WTC11 (cell line): ENCODE measurements around the gene SH3GL3. TPM values are rescaled to one million over a fixed set of nuclear protein-coding genes. Genes with fewer than 3 reads are reported as not detected.
A peak's percentile ranks its signal among the peaks of the same experiment; 100 is the strongest.

Experiments used
- ATAC-seq: fragments of 200-7000 bp; cut with Tn5 transposase; 2 replicates; pipeline ENCODE4 v1.10.0; 2021; ENCODE audit warnings: mild to moderate bottlenecking, moderate library complexity
- CTCF ChIA-PET: fragments of 300-600 bp; sonication (Branson Sonifier 250); formaldehyde crosslinking; loops from one replicate; lab custom pipeline; 2021; ENCODE audit warnings: antibody characterized with exemption; lab: Charles Lee
- POLR2A ChIA-PET: fragments of 350-600 bp; sonication (Branson Sonifier 250); formaldehyde crosslinking; loops from one replicate; lab custom pipeline; 2021; ENCODE audit warnings: antibody characterized with exemption; lab: Charles Lee
- DNase-seq: peaks from one replicate; pipeline ENCODE4 v3.0.0; 2021; ENCODE audit warnings: low spot score
- H3K27ac Mint-ChIP-seq: 2 replicates; pipeline ENCODE4 v1.8.0; 2021; ENCODE audit warnings: mixed read lengths
- H3K27me3 Mint-ChIP-seq: 2 replicates; pipeline ENCODE4 v1.8.0; 2021; ENCODE audit warnings: low read depth, mild to moderate bottlenecking, moderate library complexity, mixed read lengths
- H3K36me3 Mint-ChIP-seq: 2 replicates; pipeline ENCODE4 v1.8.0; 2021; ENCODE audit warnings: mixed read lengths
- H3K4me1 Mint-ChIP-seq: 2 replicates; pipeline ENCODE4 v1.8.0; 2022; ENCODE audit warnings: mixed read lengths
- H3K4me3 Mint-ChIP-seq: 2 replicates; pipeline ENCODE4 v1.8.0; 2021; ENCODE audit warnings: mild to moderate bottlenecking, moderate library complexity, mixed read lengths
- H3K9me3 Mint-ChIP-seq: 2 replicates; pipeline ENCODE4 v1.8.0; 2021; ENCODE audit warnings: mixed read lengths
- ELF4 ChIP-seq: sonication (generic); formaldehyde crosslinking; IDR thresholded peaks from 2 replicates; pipeline ENCODE4 v1.8.1; 2022; ENCODE audit warnings: low read depth, mild to moderate bottlenecking, moderate library complexity, missing genetic modification reagents
- ERG ChIP-seq: fragments of 250-450 bp; sonication (Bioruptor Pico); IDR thresholded peaks from 2 replicates; pipeline ENCODE4 v1.8.0; 2021; ENCODE audit warnings: mild to moderate bottlenecking
- HMGA2 ChIP-seq: fragments of 250-450 bp; sonication (Bioruptor Pico); IDR thresholded peaks from 2 replicates; pipeline ENCODE4 v1.4.0; 2021; ENCODE audit warnings: mild to moderate bottlenecking, moderate library complexity
- MLX ChIP-seq: sonication (generic); formaldehyde crosslinking; IDR thresholded peaks from 2 replicates; pipeline ENCODE4 v1.8.1; 2023; ENCODE audit warnings: mild to moderate bottlenecking, missing genetic modification reagents, moderate library complexity
- NR1H2 ChIP-seq: sonication (generic); formaldehyde crosslinking; IDR thresholded peaks from 2 replicates; pipeline ENCODE4 v1.9.0; 2021; ENCODE audit warnings: mild to moderate bottlenecking, moderate library complexity, missing genetic modification reagents
- OVOL2 ChIP-seq: fragments of 250-450 bp; sonication (Bioruptor Pico); IDR thresholded peaks from 2 replicates; pipeline ENCODE4 v1.9.0; 2021; ENCODE audit warnings: mild to moderate bottlenecking, borderline replicate concordance
- SMAD3 ChIP-seq: sonication (generic); formaldehyde crosslinking; IDR thresholded peaks from 2 replicates; pipeline ENCODE4 v1.8.0; 2022; ENCODE audit warnings: missing genetic modification reagents, mild to moderate bottlenecking, borderline replicate concordance
- ZNF317 ChIP-seq: sonication (generic); formaldehyde crosslinking; IDR thresholded peaks from 2 replicates; pipeline ENCODE4 v1.8.1; 2023; ENCODE audit warnings: low read depth, mild to moderate bottlenecking, moderate library complexity, missing genetic modification reagents, borderline replicate concordance
- ZSCAN18 ChIP-seq: fragments of 250-450 bp; sonication (Bioruptor Pico); IDR thresholded peaks from 2 replicates; pipeline ENCODE4 v2.1.2; 2022; ENCODE audit warnings: mild to moderate bottlenecking, moderate library complexity
- total RNA-seq: library from RNA; stranded (reverse); gene quantifications from 3 replicates; pipeline ENCODE4 v1.2.3, GENCODE V29; 2021
- TF ChIP-seq, protein P1 (sequence below): fragments of 250-450 bp; sonication (Bioruptor Pico); IDR thresholded peaks from 2 replicates; pipeline ENCODE4 v1.9.0; 2021; ENCODE audit warnings: mild to moderate bottlenecking, borderline replicate concordance
- TF ChIP-seq, protein P2 (sequence below): sonication (generic); formaldehyde crosslinking; IDR thresholded peaks from 2 replicates; pipeline ENCODE4 v1.8.0; 2022; ENCODE audit warnings: mild to moderate bottlenecking, missing genetic modification reagents
- TF ChIP-seq, protein P3 (sequence below): sonication (generic); formaldehyde crosslinking; IDR thresholded peaks from 2 replicates; pipeline ENCODE4 v1.8.1; 2022; ENCODE audit warnings: mild to moderate bottlenecking, missing genetic modification reagents, moderate library complexity, borderline replicate concordance
- TF ChIP-seq, protein P4 (sequence below): sonication (generic); formaldehyde crosslinking; IDR thresholded peaks from 2 replicates; pipeline ENCODE4 v1.8.1; 2022; ENCODE audit warnings: low read depth, mild to moderate bottlenecking, moderate library complexity, missing genetic modification reagents, borderline replicate concordance
- TF ChIP-seq, protein P5 (sequence below): sonication (generic); formaldehyde crosslinking; IDR thresholded peaks from 2 replicates; pipeline ENCODE4 v1.8.1; 2022; ENCODE audit warnings: low read depth, missing genetic modification reagents, borderline replicate concordance

Gene SH3GL3
- total RNA-seq, 1 experiment from 2014 or later: 9.2 TPM

GRCh38 chr15:83458381-83458780 lies 11.2 kb downstream of the SH3GL3 start:
- H3K36me3 Mint-ChIP-seq: no peaks in the 10 kb centered on the region; the same call in 1 of the 2 replicates
- ATAC-seq (no peak), DNase-seq (no peak)
- no peaks in the 10 kb centered on the region for H3K27me3 Mint-ChIP-seq
- POLR2A ChIA-PET: no interaction called here
- no peak overlapping the region for H3K27ac Mint-ChIP-seq
- TF ChIP-seq SMAD3 (CRISPR knock-in tag) (no peak), HMGA2 (CRISPR knock-in tag) (no peak), MLX (CRISPR knock-in tag) (no peak), NR1H2 (CRISPR knock-in tag) (no peak), OVOL2 (CRISPR knock-in tag) (no peak), ERG (CRISPR knock-in tag) (no peak)
- TF ChIP-seq, protein P1, sequence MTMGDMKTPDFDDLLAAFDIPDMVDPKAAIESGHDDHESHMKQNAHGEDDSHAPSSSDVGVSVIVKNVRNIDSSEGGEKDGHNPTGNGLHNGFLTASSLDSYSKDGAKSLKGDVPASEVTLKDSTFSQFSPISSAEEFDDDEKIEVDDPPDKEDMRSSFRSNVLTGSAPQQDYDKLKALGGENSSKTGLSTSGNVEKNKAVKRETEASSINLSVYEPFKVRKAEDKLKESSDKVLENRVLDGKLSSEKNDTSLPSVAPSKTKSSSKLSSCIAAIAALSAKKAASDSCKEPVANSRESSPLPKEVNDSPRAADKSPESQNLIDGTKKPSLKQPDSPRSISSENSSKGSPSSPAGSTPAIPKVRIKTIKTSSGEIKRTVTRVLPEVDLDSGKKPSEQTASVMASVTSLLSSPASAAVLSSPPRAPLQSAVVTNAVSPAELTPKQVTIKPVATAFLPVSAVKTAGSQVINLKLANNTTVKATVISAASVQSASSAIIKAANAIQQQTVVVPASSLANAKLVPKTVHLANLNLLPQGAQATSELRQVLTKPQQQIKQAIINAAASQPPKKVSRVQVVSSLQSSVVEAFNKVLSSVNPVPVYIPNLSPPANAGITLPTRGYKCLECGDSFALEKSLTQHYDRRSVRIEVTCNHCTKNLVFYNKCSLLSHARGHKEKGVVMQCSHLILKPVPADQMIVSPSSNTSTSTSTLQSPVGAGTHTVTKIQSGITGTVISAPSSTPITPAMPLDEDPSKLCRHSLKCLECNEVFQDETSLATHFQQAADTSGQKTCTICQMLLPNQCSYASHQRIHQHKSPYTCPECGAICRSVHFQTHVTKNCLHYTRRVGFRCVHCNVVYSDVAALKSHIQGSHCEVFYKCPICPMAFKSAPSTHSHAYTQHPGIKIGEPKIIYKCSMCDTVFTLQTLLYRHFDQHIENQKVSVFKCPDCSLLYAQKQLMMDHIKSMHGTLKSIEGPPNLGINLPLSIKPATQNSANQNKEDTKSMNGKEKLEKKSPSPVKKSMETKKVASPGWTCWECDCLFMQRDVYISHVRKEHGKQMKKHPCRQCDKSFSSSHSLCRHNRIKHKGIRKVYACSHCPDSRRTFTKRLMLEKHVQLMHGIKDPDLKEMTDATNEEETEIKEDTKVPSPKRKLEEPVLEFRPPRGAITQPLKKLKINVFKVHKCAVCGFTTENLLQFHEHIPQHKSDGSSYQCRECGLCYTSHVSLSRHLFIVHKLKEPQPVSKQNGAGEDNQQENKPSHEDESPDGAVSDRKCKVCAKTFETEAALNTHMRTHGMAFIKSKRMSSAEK (CRISPR knock-in tag): no peak
- no peak overlapping the region for H3K4me3 Mint-ChIP-seq
- H3K4me1 Mint-ChIP-seq: peaks cover 11% of the 10 kb centered on the region
- peaks cover 11% of the 10 kb centered on the region for H3K9me3 Mint-ChIP-seq
- CTCF ChIA-PET: no interaction called here

GRCh38 chr15:83462026-83462425 lies 14.9 kb downstream of the SH3GL3 start:
- POLR2A ChIA-PET: no interaction called here
- no peak for DNase-seq
- Mint-ChIP-seq H3K27ac (no peak overlapping the region), H3K9me3 (peaks cover 10% of the 10 kb centered on the region), H3K4me3 (no peak overlapping the region), H3K4me1 (peaks cover 6% of the 10 kb centered on the region), H3K27me3 (no peaks in the 10 kb centered on the region), H3K36me3 (no peaks in the 10 kb centered on the region; the same call in 1 of the 2 replicates)
- CTCF ChIA-PET: no interaction called here
- no peak for ATAC-seq
- TF ChIP-seq ELF4 (CRISPR knock-in tag): no peak
- TF ChIP-seq, protein P2, sequence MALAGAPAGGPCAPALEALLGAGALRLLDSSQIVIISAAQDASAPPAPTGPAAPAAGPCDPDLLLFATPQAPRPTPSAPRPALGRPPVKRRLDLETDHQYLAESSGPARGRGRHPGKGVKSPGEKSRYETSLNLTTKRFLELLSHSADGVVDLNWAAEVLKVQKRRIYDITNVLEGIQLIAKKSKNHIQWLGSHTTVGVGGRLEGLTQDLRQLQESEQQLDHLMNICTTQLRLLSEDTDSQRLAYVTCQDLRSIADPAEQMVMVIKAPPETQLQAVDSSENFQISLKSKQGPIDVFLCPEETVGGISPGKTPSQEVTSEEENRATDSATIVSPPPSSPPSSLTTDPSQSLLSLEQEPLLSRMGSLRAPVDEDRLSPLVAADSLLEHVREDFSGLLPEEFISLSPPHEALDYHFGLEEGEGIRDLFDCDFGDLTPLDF: no peak
- TF ChIP-seq, protein P1 (CRISPR knock-in tag): no peak
- TF ChIP-seq, protein P3, sequence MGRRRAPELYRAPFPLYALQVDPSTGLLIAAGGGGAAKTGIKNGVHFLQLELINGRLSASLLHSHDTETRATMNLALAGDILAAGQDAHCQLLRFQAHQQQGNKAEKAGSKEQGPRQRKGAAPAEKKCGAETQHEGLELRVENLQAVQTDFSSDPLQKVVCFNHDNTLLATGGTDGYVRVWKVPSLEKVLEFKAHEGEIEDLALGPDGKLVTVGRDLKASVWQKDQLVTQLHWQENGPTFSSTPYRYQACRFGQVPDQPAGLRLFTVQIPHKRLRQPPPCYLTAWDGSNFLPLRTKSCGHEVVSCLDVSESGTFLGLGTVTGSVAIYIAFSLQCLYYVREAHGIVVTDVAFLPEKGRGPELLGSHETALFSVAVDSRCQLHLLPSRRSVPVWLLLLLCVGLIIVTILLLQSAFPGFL: no peak
- TF ChIP-seq ZSCAN18 (CRISPR knock-in tag): no peak
- TF ChIP-seq, protein P4, sequence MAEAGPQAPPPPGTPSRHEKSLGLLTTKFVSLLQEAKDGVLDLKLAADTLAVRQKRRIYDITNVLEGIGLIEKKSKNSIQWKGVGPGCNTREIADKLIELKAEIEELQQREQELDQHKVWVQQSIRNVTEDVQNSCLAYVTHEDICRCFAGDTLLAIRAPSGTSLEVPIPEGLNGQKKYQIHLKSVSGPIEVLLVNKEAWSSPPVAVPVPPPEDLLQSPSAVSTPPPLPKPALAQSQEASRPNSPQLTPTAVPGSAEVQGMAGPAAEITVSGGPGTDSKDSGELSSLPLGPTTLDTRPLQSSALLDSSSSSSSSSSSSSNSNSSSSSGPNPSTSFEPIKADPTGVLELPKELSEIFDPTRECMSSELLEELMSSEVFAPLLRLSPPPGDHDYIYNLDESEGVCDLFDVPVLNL (CRISPR knock-in tag): no peak
- TF ChIP-seq, protein P5, sequence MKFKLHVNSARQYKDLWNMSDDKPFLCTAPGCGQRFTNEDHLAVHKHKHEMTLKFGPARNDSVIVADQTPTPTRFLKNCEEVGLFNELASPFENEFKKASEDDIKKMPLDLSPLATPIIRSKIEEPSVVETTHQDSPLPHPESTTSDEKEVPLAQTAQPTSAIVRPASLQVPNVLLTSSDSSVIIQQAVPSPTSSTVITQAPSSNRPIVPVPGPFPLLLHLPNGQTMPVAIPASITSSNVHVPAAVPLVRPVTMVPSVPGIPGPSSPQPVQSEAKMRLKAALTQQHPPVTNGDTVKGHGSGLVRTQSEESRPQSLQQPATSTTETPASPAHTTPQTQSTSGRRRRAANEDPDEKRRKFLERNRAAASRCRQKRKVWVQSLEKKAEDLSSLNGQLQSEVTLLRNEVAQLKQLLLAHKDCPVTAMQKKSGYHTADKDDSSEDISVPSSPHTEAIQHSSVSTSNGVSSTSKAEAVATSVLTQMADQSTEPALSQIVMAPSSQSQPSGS (CRISPR knock-in tag): no peak
- TF ChIP-seq ZNF317 (CRISPR knock-in tag): peak; percentile 84
